IPS-15b (cell line): ENCODE results near the gene HECTD2.
"Not testable (repeated sequence)": the region's sequence is repeated elsewhere in the genome, so short reads cannot be mapped to it uniquely, and the experiment has no call there.

Experiments
- H3K27me3 ChIP-seq: one replicate; pipeline ENCODE4 v1.6.1; 2013; ENCODE audit warnings: low read length; ENCODE audit not compliant: control insufficient read depth, insufficient read depth
- H3K36me3 ChIP-seq: one replicate; pipeline ENCODE4 v1.6.1; 2013; ENCODE audit warnings: low read length; ENCODE audit not compliant: control insufficient read depth, insufficient read depth
- H3K4me1 ChIP-seq: one replicate; pipeline ENCODE4 v1.6.1; 2013; ENCODE audit warnings: mild to moderate bottlenecking, low read length; ENCODE audit not compliant: control insufficient read depth, insufficient read depth
- H3K4me3 ChIP-seq: one replicate; pipeline ENCODE4 v1.5.1; 2013; ENCODE audit warnings: low read depth, low read length
- H3K9ac ChIP-seq: one replicate; pipeline ENCODE4 v1.6.1; 2013; ENCODE audit warnings: low read depth, mild to moderate bottlenecking, low read length
- H3K9me3 ChIP-seq: one replicate; pipeline ENCODE4 v1.6.1; 2013; ENCODE audit warnings: mild to moderate bottlenecking, low read length; ENCODE audit not compliant: control insufficient read depth, insufficient read depth

Gene HECTD2

GRCh38 chr10:91521439-91521838 lies 111.3 kb downstream of the HECTD2 start:
- Histone ChIP-seq H3K4me1 (no peaks in the 10 kb centered on the region), H3K36me3 (no peaks in the 10 kb centered on the region), H3K4me3 (no peak overlapping the region), H3K27me3 (no peaks in the 10 kb centered on the region), H3K9me3 (no peaks in the 10 kb centered on the region), H3K9ac (no peak overlapping the region)

- Histone ChIP-seq H3K4me3 (no peak overlapping the region), H3K4me1 (no peaks in the 10 kb centered on the region), H3K27me3 (no peaks in the 10 kb centered on the region), H3K9me3 (no peaks in the 10 kb centered on the region), H3K9ac (no peak overlapping the region), H3K36me3 (no peaks in the 10 kb centered on the region)
Observed at GRCh38 chr10:91525896-91526712, 116.0 kb downstream of the HECTD2 start.

- H3K36me3 ChIP-seq = no peaks in the 10 kb centered on the region
- no peaks in the 10 kb centered on the region for H3K9me3 ChIP-seq
- no peaks in the 10 kb centered on the region for H3K4me1 ChIP-seq
- H3K27me3 ChIP-seq = no peaks in the 10 kb centered on the region
- H3K4me3 ChIP-seq = no peak overlapping the region
- no peak overlapping the region for H3K9ac ChIP-seq
Observed at GRCh38 chr10:91528080-91528479, 117.9 kb downstream of the HECTD2 start.

- Histone ChIP-seq H3K36me3 (no peaks in the 10 kb centered on the region), H3K4me1 (no peaks in the 10 kb centered on the region), H3K27me3 (no peaks in the 10 kb centered on the region), H3K4me3 (no peak overlapping the region), H3K9me3 (no peaks in the 10 kb centered on the region), H3K9ac (no peak overlapping the region)
Observed at GRCh38 chr10:91528768-91529167, 118.6 kb downstream of the HECTD2 start.

GRCh38 chr10:91534789-91535188 lies 124.6 kb downstream of the HECTD2 start:
- not testable (repeated sequence) for H3K4me3 ChIP-seq, H3K36me3 ChIP-seq, H3K9me3 ChIP-seq

GRCh38 chr10:91536111-91536510 lies 126.0 kb downstream of the HECTD2 start:
- Histone ChIP-seq H3K27me3 (no peaks in the 10 kb centered on the region), H3K9me3 (no peaks in the 10 kb centered on the region), H3K9ac (no peak overlapping the region), H3K4me1 (no peaks in the 10 kb centered on the region), H3K36me3 (no peaks in the 10 kb centered on the region), H3K4me3 (no peak overlapping the region)

More at GRCh38 chr10:91534789-91535188, 124.6 kb downstream of the HECTD2 start:
- not testable (repeated sequence) for H3K9ac ChIP-seq, H3K27me3 ChIP-seq, H3K4me1 ChIP-seq

GRCh38 chr10:91536733-91537132 lies 126.6 kb downstream of the HECTD2 start:
- no peaks in the 10 kb centered on the region for H3K9me3 ChIP-seq
- H3K4me1 ChIP-seq = no peaks in the 10 kb centered on the region
- H3K36me3 ChIP-seq = no peaks in the 10 kb centered on the region
- H3K27me3 ChIP-seq = no peaks in the 10 kb centered on the region
- no peak overlapping the region for H3K4me3 ChIP-seq
- no peak overlapping the region for H3K9ac ChIP-seq

- no peak overlapping the region for H3K4me3 ChIP-seq
- no peaks in the 10 kb centered on the region for H3K4me1 ChIP-seq
- H3K9ac ChIP-seq = no peak overlapping the region
- H3K36me3 ChIP-seq = no peaks in the 10 kb centered on the region
- no peaks in the 10 kb centered on the region for H3K27me3 ChIP-seq
- H3K9me3 ChIP-seq = no peaks in the 10 kb centered on the region
Observed at GRCh38 chr10:91537614-91538383, 127.7 kb downstream of the HECTD2 start.

- Histone ChIP-seq H3K4me3 (no peak overlapping the region), H3K27me3 (no peaks in the 10 kb centered on the region), H3K9me3 (no peaks in the 10 kb centered on the region), H3K36me3 (no peaks in the 10 kb centered on the region), H3K4me1 (no peaks in the 10 kb centered on the region), H3K9ac (no peak overlapping the region)
Observed at GRCh38 chr10:91539930-91540329, 129.8 kb downstream of the HECTD2 start.

- Histone ChIP-seq H3K4me3 (no peak overlapping the region), H3K9me3 (no peaks in the 10 kb centered on the region), H3K9ac (no peak overlapping the region), H3K4me1 (no peaks in the 10 kb centered on the region), H3K36me3 (no peaks in the 10 kb centered on the region), H3K27me3 (no peaks in the 10 kb centered on the region)
Observed at GRCh38 chr10:91540733-91541132, 130.6 kb downstream of the HECTD2 start.

GRCh38 chr10:91541481-91541880 lies 131.3 kb downstream of the HECTD2 start:
- Histone ChIP-seq H3K27me3 (no peaks in the 10 kb centered on the region), H3K4me1 (no peaks in the 10 kb centered on the region), H3K4me3 (no peak overlapping the region), H3K9ac (no peak overlapping the region), H3K36me3 (no peaks in the 10 kb centered on the region), H3K9me3 (no peaks in the 10 kb centered on the region)

GRCh38 chr10:91545384-91545783 lies 135.2 kb downstream of the HECTD2 start:
- Histone ChIP-seq H3K4me1 (no peaks in the 10 kb centered on the region), H3K27me3 (no peaks in the 10 kb centered on the region), H3K36me3 (no peaks in the 10 kb centered on the region), H3K4me3 (no peak overlapping the region), H3K9me3 (no peaks in the 10 kb centered on the region), H3K9ac (no peak overlapping the region)
